Chondrocyte (in vitro differentiated cells): ENCODE data around the gene HAUS3. TPM values are rescaled to one million over a fixed set of nuclear protein-coding genes. Genes with fewer than 3 reads are reported as not detected.

Experiments
- DNase-seq: peaks from one replicate; pipeline ENCODE4 v3.0.0; 2021; ENCODE audit warnings: mixed read lengths, low spot score
- H3K27ac Mint-ChIP-seq: one replicate; pipeline ENCODE4 v1.8.0; 2021; ENCODE audit warnings: mild to moderate bottlenecking, moderate library complexity, mixed read lengths; ENCODE audit not compliant: unreplicated experiment
- H3K27me3 Mint-ChIP-seq: 2 replicates; pipeline ENCODE4 v1.8.0; 2021; ENCODE audit warnings: low read depth, mixed read lengths
- H3K36me3 Mint-ChIP-seq: 2 replicates; pipeline ENCODE4 v1.8.0; 2021; ENCODE audit warnings: low read depth, mixed read lengths
- H3K4me1 Mint-ChIP-seq: 2 replicates; pipeline ENCODE4 v1.8.0; 2021; ENCODE audit warnings: low read depth, mild to moderate bottlenecking, mixed read lengths
- H3K4me3 Mint-ChIP-seq: one replicate; pipeline ENCODE4 v1.8.0; 2021; ENCODE audit warnings: mild to moderate bottlenecking, moderate library complexity, mixed read lengths; ENCODE audit not compliant: unreplicated experiment
- H3K9me3 Mint-ChIP-seq: 2 replicates; pipeline ENCODE4 v1.8.0; 2021; ENCODE audit warnings: low read depth, mixed read lengths
- CTCF ChIP-seq: fragments of 200-600 bp; sonication (generic); IDR thresholded peaks from 2 replicates; pipeline ENCODE4 v1.5.0; 2021; ENCODE audit warnings: antibody characterized with exemption, mild to moderate bottlenecking, moderate library complexity
- total RNA-seq: library from RNA; stranded (reverse); gene quantifications from 3 replicates; pipeline ENCODE4 v1.2.1, GENCODE V29; 2021

HAUS3 gene
- total RNA-seq, 1 donor from 2014 or later, result 10.0 TPM

DNA sequence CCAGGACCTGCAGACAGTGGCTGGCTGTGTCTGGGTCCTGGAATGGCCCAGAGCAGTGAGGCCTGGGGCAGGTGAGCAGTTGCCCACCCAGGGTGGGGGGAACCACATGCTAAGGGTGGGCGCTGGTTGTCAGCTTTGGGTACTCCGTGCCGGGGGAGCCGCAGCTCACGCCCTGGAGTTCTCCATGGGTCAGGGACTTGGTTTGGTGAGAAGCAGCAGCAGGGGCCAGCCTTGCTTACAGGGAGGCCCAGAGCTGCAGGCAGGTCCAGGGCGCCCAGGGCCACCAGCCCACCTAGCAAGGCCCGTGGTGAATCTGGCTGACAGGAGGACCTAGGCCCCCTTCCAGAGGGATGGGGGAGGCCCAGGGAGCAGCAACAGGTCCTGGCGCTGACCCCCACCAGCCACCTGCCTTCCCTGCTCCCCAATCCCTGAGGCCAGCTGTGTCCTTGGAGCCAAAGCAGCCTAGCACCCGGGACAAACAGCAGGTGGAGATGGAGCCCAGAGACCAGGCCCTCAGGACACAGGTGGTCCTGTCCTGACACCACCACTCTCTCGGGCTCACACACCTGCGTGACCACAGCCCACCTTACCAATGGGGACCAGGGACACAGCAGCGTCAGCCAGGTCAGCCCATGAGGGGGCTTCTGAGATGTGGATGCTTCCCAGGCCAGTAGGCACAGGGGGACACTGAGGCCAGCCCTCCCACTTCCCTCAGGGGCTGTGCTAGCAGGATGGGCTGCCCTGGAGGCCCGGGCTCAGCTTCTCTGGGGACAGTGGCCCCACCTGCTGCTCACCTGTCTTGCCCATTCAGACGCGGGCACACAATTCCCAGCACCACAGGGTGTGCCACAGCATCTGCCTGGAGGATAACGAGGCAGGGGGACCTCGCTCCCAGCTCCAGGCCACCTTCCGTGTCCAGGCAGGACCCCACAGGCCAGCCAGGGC is 16.4 kb upstream of the HAUS3 start:
- no peak for TF ChIP-seq CTCF
- H3K4me3 Mint-ChIP-seq, result no peak overlapping the region
- peaks cover 10% of the 10 kb centered on the region for H3K36me3 Mint-ChIP-seq
- H3K9me3 Mint-ChIP-seq, result no peaks in the 10 kb centered on the region
- DNase-seq, result peak; percentile 83
- H3K4me1 Mint-ChIP-seq, result peaks cover 16% of the 10 kb centered on the region
- no peaks in the 10 kb centered on the region for H3K27me3 Mint-ChIP-seq
- H3K27ac Mint-ChIP-seq, result peak overlapping the region; percentile 12

GRCh38 chr4:2257361-2258081 is 15.6 kb upstream of the HAUS3 start:
- H3K4me1 Mint-ChIP-seq, result peaks cover 16% of the 10 kb centered on the region
- peaks cover 13% of the 10 kb centered on the region for H3K36me3 Mint-ChIP-seq
- TF ChIP-seq CTCF, result no peak
- H3K27ac Mint-ChIP-seq, result peak overlapping the region; percentile 12
- no peak for DNase-seq
- H3K27me3 Mint-ChIP-seq, result no peaks in the 10 kb centered on the region
- H3K9me3 Mint-ChIP-seq, result no peaks in the 10 kb centered on the region
- H3K4me3 Mint-ChIP-seq, result no peak overlapping the region

- no peaks in the 10 kb centered on the region for H3K27me3 Mint-ChIP-seq
- no peak for DNase-seq
Observed at GRCh38 chr4:2256781-2257191, 14.9 kb upstream of the HAUS3 start.

DNA sequence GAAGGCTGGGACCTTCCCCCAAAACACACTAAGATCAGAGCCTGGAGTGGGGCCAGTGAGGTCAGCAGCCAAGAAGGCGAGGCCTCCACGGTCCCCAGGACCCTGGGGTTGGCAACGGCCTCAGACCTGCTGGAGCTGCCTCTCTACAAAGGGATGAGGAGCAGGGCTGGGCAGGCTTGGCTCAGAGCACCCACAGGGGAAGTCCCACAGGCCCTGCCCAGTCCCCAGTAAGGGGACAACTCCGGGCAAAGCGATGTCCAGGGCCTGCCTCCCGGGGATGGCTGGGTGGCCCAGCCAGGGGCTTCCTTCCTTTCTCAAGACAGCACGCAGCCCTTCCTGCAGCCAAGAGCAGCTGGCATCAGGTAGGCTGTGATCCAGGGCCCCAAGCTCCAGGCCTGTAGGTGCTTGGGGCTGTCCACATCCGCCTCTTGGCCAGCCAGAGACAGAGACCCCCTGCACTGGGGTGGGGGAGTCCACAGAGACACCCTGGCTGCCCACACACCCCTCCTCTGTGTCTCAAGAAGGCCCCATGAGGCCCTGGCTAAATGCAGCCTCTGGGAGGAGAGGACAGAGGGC is 14.3 kb upstream of the HAUS3 start:
- no peak overlapping the region for H3K27ac Mint-ChIP-seq
- no peaks in the 10 kb centered on the region for H3K9me3 Mint-ChIP-seq
- no peak overlapping the region for H3K4me3 Mint-ChIP-seq
- peaks cover 16% of the 10 kb centered on the region for H3K4me1 Mint-ChIP-seq
- H3K36me3 Mint-ChIP-seq, result peaks cover 14% of the 10 kb centered on the region
- peak; percentile 87 for DNase-seq
- no peaks in the 10 kb centered on the region for H3K27me3 Mint-ChIP-seq
- TF ChIP-seq CTCF, result no peak

More at GRCh38 chr4:2256781-2257191, 14.9 kb upstream of the HAUS3 start:
- no peak overlapping the region for H3K4me3 Mint-ChIP-seq
- no peak overlapping the region for H3K27ac Mint-ChIP-seq
- H3K9me3 Mint-ChIP-seq, result no peaks in the 10 kb centered on the region
- TF ChIP-seq CTCF, result no peak
- peaks cover 16% of the 10 kb centered on the region for H3K4me1 Mint-ChIP-seq
- peaks cover 14% of the 10 kb centered on the region for H3K36me3 Mint-ChIP-seq

DNA sequence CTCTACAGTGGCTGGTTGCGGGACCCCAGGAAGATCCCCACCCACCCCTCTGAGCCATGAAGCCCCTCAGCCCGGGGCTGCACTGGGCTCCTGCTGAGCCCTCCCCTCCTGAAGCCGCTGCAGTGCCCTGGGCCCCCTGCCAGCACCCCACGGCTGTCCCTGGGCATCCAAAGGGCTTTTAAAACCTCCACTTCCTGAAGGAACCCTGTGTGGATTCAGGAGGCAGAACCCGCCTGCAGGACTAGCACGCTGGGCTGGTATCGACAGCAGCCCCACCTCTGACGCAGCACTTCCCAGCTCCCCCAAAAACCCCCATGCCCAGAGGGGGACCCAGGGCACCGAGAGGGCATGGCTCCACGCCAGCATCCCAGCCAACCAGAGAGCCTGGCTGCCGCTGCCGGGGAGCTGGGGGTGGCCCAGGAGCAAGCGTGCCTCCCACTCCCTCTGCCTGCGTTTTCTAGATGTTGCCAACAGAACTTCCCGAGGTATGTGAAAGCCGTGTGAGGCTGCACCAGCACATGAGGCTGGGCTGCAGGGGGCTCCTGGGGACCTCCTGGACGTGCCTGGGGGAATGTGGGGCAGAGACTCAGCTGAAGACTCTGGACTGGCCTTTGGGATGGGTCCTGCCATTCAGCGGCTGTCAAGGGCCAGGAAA is 13.7 kb upstream of the HAUS3 start:
- TF ChIP-seq CTCF, result no peak
- H3K27me3 Mint-ChIP-seq, result no peaks in the 10 kb centered on the region
- no peaks in the 10 kb centered on the region for H3K9me3 Mint-ChIP-seq
- H3K4me3 Mint-ChIP-seq, result no peak overlapping the region
- no peak for DNase-seq
- peaks cover 16% of the 10 kb centered on the region for H3K4me1 Mint-ChIP-seq
- H3K36me3 Mint-ChIP-seq, result peaks cover 14% of the 10 kb centered on the region
- no peak overlapping the region for H3K27ac Mint-ChIP-seq
